Fibroblast of skin of back (primary cell): ENCODE measurements around the gene VPS37B.
"Not testable (repeated sequence)": the region's sequence is repeated elsewhere in the genome, so short reads cannot be mapped to it uniquely, and the experiment has no call there.

ENCODE experiments used
- DNase-seq: peaks from one replicate; pipeline ENCODE4 v3.0.0-alpha.2; 2013

The VPS37B gene

GRCh38 chr12:122905258-122905657 is 9.3 kb upstream of the VPS37B start:
- not testable (repeated sequence) for DNase-seq

DNA sequence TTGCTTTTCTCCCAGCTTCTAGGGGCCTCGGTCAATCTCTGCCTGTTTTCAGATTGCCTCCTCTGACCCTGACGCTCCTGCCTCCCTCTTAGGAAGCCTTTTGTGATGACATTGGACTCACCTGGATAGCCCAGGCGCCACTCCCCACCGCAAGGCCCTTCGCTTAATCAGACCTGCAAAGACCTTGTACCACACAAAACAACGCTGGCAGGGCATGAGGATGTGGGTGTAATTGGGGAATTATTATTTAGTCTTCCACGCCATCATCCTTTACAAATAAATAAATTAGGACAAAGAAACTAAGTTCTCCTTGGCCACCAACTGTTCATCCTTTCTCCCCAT is 7.7 kb upstream of the VPS37B start:
- DNase-seq, result no peak

GRCh38 chr12:122902854-122903692 is 7.1 kb upstream of the VPS37B start:
- no peak for DNase-seq

DNA sequence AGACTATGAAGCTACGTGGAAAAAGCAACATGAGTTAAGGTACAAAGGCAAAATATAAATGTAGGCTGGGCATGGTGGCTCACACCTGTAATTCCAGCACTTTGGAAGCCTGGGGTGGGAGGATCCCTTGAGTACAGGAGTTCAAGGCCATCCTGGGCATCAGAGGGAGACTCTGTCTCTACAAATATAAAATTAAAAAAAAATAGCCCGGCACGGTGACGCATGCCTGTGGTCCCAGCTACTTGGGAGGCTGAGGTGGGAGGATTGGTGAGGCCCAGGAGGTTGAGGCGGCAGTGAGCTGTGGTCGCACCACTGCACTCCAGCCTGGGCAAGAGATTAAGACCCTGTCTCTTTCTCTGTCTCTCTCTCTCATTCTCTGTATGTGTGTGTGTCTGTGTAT is 4.0 kb upstream of the VPS37B start:
- no peak for DNase-seq

DNA sequence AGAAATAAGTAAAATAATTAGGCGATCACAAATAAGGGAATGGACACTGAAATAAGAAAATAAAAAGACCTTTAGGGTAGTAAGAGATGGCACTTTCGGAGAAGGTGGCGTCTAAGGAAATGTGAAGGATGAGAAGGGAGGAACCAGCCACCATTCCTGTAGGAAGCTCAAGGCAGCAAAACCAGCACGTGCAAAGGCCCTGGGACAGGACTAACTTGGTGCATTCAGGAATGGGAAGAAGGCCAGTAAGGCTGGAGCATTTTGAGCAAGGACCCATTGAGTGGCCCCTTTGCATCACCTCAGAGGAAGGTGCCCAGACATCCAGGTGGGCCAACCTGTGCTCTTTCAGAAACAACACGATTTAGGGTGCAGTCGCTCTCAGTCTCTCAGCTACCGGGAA is 738 bp upstream of the VPS37B start:
- DNase-seq, result no peak

DNA sequence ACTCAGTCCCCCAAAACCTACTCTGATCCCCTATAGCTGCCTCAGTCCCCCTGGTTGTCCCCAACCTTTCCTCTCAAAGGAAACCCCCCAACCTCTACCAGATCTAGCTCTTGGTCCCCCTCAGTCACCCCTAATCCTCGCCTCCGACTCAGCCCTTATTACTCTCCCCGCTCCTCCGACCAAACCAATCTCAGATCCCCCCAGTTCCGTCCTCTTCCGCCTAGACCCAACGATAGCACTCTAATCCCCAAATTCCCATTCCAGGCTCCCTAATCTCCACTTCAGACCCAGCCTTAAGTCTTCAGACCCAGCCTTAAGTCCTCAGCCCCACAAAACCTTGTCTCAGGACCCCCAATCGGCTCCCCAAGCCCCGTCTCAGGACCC is 612 bp downstream of the VPS37B start:
- no peak for DNase-seq

- DNase-seq, result no peak
Observed at GRCh38 chr12:122894193-122895121, 1.5 kb downstream of the VPS37B start.

DNA sequence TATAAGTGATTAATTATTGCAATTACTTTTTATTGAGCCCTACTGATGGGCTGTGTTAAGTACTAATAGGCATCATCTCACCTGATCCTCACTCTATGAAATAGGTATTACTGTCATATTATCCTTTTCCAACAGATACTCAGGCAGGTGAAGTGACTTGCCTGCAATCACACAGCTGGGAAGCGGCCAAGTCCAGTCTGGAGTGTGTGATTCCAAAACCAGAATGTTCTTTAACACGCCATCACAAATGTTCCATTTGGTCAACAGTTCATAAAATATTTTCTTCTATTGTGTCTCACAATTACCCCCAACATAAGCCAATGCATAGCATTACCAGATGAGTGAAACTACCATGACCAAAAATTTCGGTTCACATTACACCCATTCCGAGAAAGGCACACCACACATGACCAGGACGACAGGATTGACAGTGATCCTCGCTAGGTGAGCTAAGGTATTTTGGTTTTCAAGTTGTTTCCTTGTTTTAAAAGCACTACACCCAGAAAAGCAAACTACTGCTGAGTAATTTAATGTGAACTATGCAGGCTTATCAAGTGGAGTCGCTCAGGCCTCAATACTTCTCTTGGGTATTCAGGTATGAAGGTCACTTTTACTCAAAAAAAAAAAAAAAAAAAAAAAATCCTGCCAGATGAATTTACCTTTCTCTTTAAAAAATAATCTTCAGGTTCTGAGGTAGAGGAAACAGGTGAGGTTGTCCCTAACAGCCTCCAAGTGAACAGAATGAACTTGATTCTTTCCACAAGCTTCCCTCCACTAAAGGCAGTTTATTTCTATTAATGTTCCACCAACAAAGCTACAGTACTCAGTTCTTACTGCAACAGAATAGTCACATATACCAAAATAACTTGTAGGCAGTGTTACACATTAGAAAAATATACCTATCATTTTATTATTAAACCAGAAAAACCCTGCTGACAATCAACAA is 2.4 kb downstream of the VPS37B start:
- DNase-seq, result no peak

GRCh38 chr12:122892724-122893123 is 3.2 kb downstream of the VPS37B start:
- DNase-seq, result not testable (repeated sequence)

- DNase-seq, result peak; percentile 76
Observed at GRCh38 chr12:122891661-122892525, 4.0 kb downstream of the VPS37B start.

DNA sequence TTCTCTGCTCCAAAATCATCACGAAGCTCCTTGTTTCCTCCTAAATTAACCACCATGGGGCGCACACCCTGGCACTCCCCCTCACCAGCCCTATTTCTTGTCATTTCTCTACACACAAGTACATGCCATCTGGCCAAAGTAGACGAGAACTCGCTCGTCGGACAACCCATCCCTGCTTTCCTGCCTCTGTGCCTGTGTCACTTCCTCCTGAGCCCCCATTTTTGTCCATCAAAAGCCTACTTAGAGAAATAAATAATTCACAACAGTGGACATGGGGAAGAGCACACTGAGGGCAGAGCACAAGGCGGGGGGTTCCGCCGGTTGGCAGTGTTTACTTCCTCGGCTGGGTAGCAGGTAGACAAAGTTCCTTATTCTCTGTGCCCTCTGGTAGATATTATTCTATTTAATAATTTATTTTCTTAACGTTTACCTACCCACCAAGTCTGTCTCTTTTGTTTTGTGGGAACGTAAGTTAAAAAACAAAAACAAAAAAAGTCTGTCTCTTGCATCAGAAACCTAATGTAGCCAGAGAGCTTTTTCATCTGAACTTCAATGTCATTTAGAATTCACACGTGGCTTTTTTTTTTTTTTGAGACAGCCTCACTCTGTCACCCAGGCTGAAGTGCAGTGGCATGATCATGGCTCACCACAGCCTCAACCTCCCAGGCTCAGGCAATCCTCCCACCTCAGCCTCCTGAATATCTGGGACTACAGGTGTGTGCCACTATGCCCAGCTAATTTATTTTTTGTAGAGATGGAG is 6.0 kb downstream of the VPS37B start:
- DNase-seq, result no peak

GRCh38 chr12:122888232-122888752 is 7.6 kb downstream of the VPS37B start:
- peak; percentile 39 for DNase-seq

- DNase-seq, result no peak
Observed at GRCh38 chr12:122887819-122888212, 8.1 kb downstream of the VPS37B start.

GRCh38 chr12:122886851-122887818 is 8.8 kb downstream of the VPS37B start:
- peak; percentile 56 for DNase-seq

DNA sequence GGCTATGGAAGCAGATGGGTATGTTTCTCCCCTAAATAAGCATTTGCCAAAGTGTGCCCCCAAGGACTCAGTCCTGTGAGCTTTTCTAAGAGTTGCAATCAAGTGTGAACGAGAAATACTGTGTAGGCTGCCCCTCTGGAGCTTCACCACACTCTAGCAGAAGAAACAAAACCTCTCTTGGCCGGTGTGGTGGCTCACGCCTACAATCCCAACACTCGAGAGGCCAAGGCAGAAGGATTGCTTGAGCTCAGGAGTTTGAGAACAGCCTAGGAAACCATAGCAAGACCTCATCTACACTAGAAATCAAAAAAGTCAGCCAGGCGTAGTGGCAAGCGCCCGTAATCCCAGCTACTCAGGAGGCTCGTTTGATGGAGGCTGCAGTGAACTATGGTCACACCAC is 9.8 kb downstream of the VPS37B start:
- no peak for DNase-seq

- peak; percentile 17 for DNase-seq
Observed at GRCh38 chr12:122884860-122885259, 11.1 kb downstream of the VPS37B start.

- DNase-seq, result peak; percentile 15
Observed at GRCh38 chr12:122884091-122884826, 11.7 kb downstream of the VPS37B start.

- no peak for DNase-seq
Observed at GRCh38 chr12:122882908-122883558, 12.9 kb downstream of the VPS37B start.
